Right forelimb (tissue), 1 donor: Measurements from ENCODE around the gene IRF2.
"Not testable (repeated sequence)": the region's sequence is repeated elsewhere in the genome, so short reads cannot be mapped to it uniquely, and the experiment has no call there.

Experiments used
- DNase-seq: peaks from one replicate; pipeline ENCODE4 v3.0.0-alpha.2; 2018

IRF2 gene

DNA sequence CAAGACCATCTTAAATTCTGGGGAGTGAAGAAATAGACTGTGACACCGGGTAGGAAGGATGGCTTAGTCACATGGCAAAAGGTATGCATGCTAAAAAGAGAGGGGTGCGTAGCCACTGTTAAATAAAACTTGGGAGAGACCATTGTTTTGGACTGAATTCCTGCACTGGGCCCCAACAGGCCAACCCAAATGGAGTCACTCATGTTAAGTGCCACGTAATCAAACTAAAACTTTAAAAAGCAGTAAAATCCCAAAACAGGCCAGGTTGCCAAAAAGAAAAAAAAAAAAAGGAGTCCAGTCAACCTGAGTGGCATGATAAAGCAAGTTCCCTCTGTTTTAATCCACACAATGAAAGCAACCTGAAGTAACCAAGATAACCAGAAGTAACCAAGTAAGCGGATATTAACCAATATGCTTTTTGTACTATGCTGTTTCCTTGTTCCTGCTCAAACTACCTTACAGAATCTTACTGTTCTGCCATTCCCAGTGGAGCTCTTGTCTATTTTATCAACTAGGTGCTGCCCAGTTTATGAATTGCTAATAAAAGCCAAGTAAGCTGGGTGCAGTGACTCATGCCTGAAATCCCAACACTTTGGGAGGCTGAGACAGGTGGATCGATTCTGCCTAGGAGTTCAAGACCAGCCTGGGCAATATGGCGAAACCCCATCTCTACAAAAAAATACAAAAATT, 132.0 kb downstream of the IRF2 start:
- no peak for DNase-seq

DNA sequence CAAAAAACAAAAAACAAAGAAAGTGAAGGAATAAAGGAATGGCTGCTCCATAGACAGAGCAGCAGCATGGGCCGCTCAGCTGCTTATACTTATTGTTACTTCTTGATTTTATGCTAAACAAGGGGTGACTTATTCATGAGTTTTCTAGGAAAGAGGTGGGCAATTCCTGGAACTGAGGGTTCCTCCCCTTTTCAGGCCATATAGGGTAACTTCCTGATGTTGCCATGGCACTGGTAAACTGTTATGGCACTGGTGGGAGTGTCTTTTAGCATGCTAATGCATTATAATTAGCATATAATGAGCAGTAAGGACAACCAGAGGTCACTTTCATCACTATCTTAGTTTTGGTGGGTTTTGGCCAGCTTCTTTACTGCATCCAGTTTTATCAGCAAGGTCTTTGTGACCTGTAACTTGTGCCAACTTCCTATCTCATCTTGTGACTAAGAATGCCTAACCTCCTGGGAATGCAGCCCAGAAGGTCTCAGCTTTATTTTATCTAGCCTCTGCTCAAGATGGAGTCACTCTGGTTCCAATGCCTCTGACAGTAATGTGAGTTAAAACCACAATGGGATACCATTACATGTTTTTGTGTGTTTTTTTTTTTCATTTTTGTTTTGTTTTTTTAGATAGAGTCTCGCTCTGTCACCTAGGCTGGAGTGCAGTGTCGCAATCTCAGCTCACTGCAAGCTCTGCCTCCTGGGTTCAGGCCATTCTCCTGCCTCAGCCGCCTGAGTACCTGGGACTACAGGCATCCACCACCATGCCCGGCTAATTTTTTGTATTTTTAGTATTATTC, 134.8 kb downstream of the IRF2 start:
- not testable (repeated sequence) for DNase-seq

DNA sequence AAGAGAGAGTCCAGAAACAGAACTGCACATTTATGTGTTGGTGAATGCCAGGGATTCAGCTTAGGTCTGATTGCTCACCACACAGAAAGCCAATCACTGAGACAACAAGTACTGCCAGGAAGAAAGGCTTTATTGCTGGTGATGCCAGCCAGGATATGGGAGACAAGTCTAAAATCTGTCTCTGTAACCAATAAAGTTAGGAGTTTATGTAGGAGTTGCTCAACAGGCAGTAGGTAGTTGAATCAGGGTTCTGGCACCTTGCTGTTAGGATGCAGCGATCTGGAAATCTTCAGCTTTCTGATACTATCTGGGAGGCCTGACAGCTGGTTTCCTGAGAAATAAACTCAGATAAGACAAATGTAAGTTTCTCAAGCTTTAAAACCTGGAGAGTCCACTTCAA, 136.4 kb downstream of the IRF2 start:
- no peak for DNase-seq
